IMR-90 (cell line): ENCODE measurements around the gene BSDC1.

Source experiments
- MAZ ChIP-seq: IDR thresholded peaks from 2 replicates; pipeline ENCODE4 v1.6.1; 2012; ENCODE audit warnings: low read depth, mild to moderate bottlenecking, low read length, improper control_type of control experiment, moderate library complexity, borderline replicate concordance
- POLR2A ChIP-seq: IDR thresholded peaks from 2 replicates; pipeline ENCODE4 v1.6.1; 2012; ENCODE audit warnings: mild to moderate bottlenecking, low read depth, low read length
- RAD21 ChIP-seq: IDR thresholded peaks from 2 replicates; pipeline ENCODE4 v1.6.1; 2012; ENCODE audit warnings: low read length, improper control_type of control experiment
- TF ChIP-seq, protein P1 (sequence below): conservative IDR thresholded peaks from 2 replicates; pipeline ENCODE4 v1.5.1; 2012; ENCODE audit warnings: mild to moderate bottlenecking, low read depth, low read length, improper control_type of control experiment

DNA sequence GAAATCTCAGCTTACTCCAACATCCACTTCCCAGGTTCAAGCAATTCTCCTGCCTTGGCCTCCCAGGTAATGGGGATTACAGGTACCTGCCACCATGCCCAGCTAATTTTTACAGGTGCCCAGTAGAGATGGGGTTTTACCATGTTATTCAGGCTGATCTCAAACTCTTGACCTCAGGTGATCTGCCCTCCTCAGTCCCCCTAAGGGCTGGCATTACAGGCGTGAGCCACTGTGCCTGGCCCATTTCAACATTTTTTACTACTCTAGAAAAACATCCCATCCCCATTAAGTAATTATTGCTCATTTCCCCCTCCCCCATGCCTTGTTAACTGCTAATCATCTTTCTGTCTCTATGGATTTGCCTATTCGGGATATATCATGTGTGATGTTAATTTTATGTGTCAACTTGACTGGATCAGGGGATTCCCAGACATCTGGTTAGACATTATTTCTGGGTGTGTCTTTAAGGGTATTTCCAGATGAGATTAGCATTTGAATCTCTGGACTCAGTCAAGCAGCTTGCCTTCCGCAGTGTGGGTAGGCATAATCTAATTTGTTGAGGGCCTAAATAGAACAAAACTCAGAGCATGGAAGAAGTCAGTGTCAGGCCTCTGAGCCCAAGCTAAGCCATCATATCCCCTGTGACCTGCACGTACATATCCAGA lies 37.6 kb upstream of the BSDC1 start:
- TF ChIP-seq, protein P1, sequence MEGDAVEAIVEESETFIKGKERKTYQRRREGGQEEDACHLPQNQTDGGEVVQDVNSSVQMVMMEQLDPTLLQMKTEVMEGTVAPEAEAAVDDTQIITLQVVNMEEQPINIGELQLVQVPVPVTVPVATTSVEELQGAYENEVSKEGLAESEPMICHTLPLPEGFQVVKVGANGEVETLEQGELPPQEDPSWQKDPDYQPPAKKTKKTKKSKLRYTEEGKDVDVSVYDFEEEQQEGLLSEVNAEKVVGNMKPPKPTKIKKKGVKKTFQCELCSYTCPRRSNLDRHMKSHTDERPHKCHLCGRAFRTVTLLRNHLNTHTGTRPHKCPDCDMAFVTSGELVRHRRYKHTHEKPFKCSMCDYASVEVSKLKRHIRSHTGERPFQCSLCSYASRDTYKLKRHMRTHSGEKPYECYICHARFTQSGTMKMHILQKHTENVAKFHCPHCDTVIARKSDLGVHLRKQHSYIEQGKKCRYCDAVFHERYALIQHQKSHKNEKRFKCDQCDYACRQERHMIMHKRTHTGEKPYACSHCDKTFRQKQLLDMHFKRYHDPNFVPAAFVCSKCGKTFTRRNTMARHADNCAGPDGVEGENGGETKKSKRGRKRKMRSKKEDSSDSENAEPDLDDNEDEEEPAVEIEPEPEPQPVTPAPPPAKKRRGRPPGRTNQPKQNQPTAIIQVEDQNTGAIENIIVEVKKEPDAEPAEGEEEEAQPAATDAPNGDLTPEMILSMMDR = no peak
- TF ChIP-seq RAD21 = no peak
- no peak for TF ChIP-seq MAZ
- TF ChIP-seq POLR2A = no peak
